ENCODE results near the gene CCDC112. TPM values are rescaled to one million over a fixed set of nuclear protein-coding genes. Genes with fewer than 3 reads are reported as not detected.

The CCDC112 gene
- total RNA-seq, 4 donors from 2014 or later: 4.7 to 7.2 (median 4.8) TPM

DNA sequence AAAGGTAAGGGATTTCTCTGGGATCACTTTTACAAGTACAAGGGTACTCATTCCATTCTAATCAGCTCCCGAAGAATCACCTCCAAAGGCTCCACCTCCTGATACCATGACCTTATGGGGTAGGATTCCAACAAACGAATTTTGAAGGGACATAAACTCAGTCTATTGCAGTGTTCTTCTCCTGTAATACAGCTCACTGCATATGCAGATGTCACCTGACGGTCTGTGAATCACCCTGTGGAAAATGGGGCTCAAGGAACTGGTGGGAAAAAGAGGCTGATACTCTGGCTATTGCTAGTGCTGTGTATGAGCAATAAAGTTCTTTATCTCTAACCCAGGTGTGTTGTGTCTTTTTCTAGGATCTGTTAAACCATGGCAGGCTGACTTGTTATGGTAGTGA, 42.4 kb upstream of the CCDC112 start:
- 74 to 82% methylated on average over 3 of the region's 3 CpGs for WGBS, 2 donors
- intact Hi-C loops (cut with DNase I): no loop called here
- DNase-seq: no peak

DNA sequence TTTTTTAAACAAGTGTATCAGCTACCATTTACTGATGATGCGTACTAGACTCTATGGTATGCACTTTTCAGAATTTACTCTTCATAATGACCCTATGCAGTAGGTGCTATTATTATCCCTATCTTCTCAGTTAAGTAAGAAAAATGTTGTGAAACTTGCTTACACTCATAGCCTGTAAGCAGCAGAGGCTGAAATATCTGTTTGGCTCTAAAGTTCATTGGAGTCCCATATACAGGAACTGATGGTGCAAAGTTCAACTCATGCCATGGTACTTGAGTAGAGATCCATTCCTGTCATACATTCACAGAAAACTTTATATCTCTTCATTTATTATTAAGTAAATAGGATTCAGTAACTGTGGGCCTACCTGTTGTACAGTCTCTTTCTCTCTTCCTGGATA, 41.4 kb upstream of the CCDC112 start:
- no peaks in the 10 kb centered on the region for H3K9me3 ChIP-seq
- no peak for TF ChIP-seq POLR2A (IDR thresholded peaks at IDR 0.05)
- TF ChIP-seq, protein P1, sequence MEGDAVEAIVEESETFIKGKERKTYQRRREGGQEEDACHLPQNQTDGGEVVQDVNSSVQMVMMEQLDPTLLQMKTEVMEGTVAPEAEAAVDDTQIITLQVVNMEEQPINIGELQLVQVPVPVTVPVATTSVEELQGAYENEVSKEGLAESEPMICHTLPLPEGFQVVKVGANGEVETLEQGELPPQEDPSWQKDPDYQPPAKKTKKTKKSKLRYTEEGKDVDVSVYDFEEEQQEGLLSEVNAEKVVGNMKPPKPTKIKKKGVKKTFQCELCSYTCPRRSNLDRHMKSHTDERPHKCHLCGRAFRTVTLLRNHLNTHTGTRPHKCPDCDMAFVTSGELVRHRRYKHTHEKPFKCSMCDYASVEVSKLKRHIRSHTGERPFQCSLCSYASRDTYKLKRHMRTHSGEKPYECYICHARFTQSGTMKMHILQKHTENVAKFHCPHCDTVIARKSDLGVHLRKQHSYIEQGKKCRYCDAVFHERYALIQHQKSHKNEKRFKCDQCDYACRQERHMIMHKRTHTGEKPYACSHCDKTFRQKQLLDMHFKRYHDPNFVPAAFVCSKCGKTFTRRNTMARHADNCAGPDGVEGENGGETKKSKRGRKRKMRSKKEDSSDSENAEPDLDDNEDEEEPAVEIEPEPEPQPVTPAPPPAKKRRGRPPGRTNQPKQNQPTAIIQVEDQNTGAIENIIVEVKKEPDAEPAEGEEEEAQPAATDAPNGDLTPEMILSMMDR (IDR thresholded peaks at IDR 0.05): no peak
- intact Hi-C loops (cut with DNase I): no loop called here
- 75 to 94% methylated on average over 1 of the region's 1 CpG for WGBS, 2 donors
- no peaks in the 10 kb centered on the region for H3K27me3 ChIP-seq
- no peak for DNase-seq
- no peaks in the 10 kb centered on the region for H3K4me1 ChIP-seq
- no peak overlapping the region for H3K4me3 ChIP-seq
- no peaks in the 10 kb centered on the region for H3K36me3 ChIP-seq
- no peak overlapping the region for H3K27ac ChIP-seq

More for the DNA sequence above, 42.4 kb upstream of the CCDC112 start:
- Histone ChIP-seq H3K4me3 (no peak overlapping the region), H3K27me3 (no peaks in the 10 kb centered on the region), H3K36me3 (no peaks in the 10 kb centered on the region), H3K27ac (no peak overlapping the region), H3K9me3 (no peaks in the 10 kb centered on the region), H3K4me1 (no peaks in the 10 kb centered on the region)
- TF ChIP-seq, protein P1 (IDR thresholded peaks at IDR 0.05): no peak
- TF ChIP-seq POLR2A (IDR thresholded peaks at IDR 0.05): no peak

DNA sequence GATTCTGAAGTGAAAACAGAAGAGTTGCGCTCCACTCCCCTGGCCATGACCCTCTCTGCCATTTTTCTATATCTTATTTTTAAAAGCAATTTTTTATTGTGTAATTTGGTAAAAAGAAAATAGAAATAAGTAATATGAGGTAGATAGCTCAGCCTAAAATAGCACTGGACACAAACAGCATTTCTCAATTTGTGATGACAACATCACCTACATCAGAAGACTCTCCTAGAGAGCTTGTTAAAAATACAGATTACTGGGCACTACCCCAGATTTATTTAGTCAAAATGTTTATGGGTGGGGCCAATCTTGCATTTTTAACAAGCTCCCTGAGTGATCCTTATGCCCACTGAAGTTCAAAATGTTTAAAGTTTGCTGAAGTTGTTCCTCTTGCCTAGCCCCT, 40.5 kb upstream of the CCDC112 start:
- H3K36me3 ChIP-seq: no peaks in the 10 kb centered on the region
- intact Hi-C loops (cut with DNase I): no loop called here
- H3K4me3 ChIP-seq: no peak overlapping the region
- H3K27ac ChIP-seq: no peak overlapping the region
- H3K4me1 ChIP-seq: no peaks in the 10 kb centered on the region
- H3K27me3 ChIP-seq: no peaks in the 10 kb centered on the region
- WGBS, 2 donors: 100% methylated on average over 1 of the region's 1 CpG
- no peak for TF ChIP-seq POLR2A (IDR thresholded peaks at IDR 0.05)
- TF ChIP-seq, protein P1 (IDR thresholded peaks at IDR 0.05): no peak
- no peaks in the 10 kb centered on the region for H3K9me3 ChIP-seq
- no peak for DNase-seq

DNA sequence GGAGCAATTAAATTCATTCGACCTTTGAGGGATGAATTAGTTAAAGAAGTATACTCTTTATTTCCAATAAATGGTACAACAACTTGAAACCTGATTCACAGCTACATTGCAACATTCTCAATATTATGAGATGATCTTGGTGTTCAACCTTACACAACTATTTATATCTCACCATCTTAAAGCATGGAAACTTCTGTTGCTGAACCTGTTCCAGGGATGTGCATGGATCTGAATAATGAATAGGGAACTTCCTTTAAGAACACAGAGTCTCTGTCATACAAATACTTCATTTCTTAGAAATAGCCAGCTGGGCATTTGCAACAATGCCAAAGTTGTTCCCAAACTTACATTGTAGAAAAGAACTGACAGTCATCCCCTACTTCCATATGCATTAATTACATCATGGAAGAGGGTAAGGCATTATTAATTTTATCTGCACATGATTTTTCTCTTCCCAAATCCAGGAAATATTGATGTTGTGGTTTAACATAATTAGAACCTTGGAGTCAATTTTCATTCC, 39.8 kb upstream of the CCDC112 start:
- intact Hi-C loops (cut with DNase I): no loop called here
- Histone ChIP-seq H3K27me3 (no peaks in the 10 kb centered on the region), H3K9me3 (no peaks in the 10 kb centered on the region), H3K27ac (no peak overlapping the region), H3K4me3 (no peak overlapping the region), H3K4me1 (no peaks in the 10 kb centered on the region), H3K36me3 (no peaks in the 10 kb centered on the region)
- 71 to 79% methylated on average over 1 of the region's 1 CpG for WGBS, 2 donors
- no peak for DNase-seq
- TF ChIP-seq, protein P1 (IDR thresholded peaks at IDR 0.05): no peak
- no peak for TF ChIP-seq POLR2A (IDR thresholded peaks at IDR 0.05)

DNA sequence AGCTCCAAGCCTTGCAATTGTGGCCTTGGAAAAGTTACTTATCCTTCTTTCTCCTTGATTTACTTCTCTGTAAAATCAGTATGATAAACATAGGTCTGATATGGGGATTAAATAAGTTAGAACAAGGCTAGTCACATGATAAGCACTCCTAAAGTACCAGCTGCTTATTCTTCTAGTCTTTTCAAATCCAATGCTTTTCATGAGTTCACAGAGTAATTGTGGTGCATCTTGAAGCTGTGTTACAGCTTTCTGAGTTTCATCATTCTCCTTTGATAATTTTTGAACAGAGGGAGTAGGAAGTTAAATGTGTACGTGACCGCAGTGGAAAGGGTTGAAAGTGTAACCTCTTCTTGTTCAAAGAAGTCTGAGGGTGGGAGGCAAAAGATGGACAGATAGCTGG, 38.8 kb upstream of the CCDC112 start:
- no peaks in the 10 kb centered on the region for H3K9me3 ChIP-seq
- H3K27me3 ChIP-seq: no peaks in the 10 kb centered on the region
- intact Hi-C loops (cut with DNase I): no loop called here
- DNase-seq: no peak
- no peak overlapping the region for H3K27ac ChIP-seq
- 93 to 100% methylated on average over 1 of the region's 2 CpGs for WGBS, 2 donors
- TF ChIP-seq, protein P1 (IDR thresholded peaks at IDR 0.05): no peak
- TF ChIP-seq POLR2A (IDR thresholded peaks at IDR 0.05): no peak
- H3K4me3 ChIP-seq: no peak overlapping the region
- H3K36me3 ChIP-seq: no peaks in the 10 kb centered on the region
- no peaks in the 10 kb centered on the region for H3K4me1 ChIP-seq

Measured in esophagus squamous epithelium (tissue), 5 donors.